Mesendoderm (in vitro differentiated cells): ENCODE data around the gene PIK3IP1. TPM values are rescaled to one million over a fixed set of nuclear protein-coding genes. Genes with fewer than 3 reads are reported as not detected.
A peak's percentile ranks its signal among the peaks of the same experiment; 100 is the strongest.

Experiments used
- DNase-seq: peaks from one replicate; pipeline ENCODE4 v3.0.0; 2013
- H2AK5ac ChIP-seq: 2 replicates; pipeline ENCODE4 v1.6.1; 2013; ENCODE audit warnings: low read length, inconsistent platforms
- H2BK120ac ChIP-seq: 2 replicates; pipeline ENCODE4 v1.6.1; 2013; ENCODE audit warnings: low read depth, mild to moderate bottlenecking, low read length, moderate library complexity, mixed read lengths
- H2BK15ac ChIP-seq: replicated peaks from 2 replicates; pipeline ENCODE4 v1.6.1; 2013; ENCODE audit warnings: low read depth, mild to moderate bottlenecking, moderate library complexity
- H2BK5ac ChIP-seq: 2 replicates; pipeline ENCODE4 v1.6.1; 2013; ENCODE audit warnings: low read length, inconsistent platforms
- H3K18ac ChIP-seq: 2 replicates; pipeline ENCODE4 v1.6.1; 2013; ENCODE audit warnings: mild to moderate bottlenecking, low read length, mixed read lengths
- H3K23ac ChIP-seq: one replicate; pipeline ENCODE4 v1.6.1; 2013; ENCODE audit warnings: low read length
- H3K27ac ChIP-seq: 2 replicates; pipeline ENCODE4 v1.5.1; 2013; ENCODE audit warnings: low read depth, mild to moderate bottlenecking, inconsistent platforms, low read length, moderate library complexity
- H3K27me3 ChIP-seq: 2 replicates; pipeline ENCODE4 v1.6.1; 2013; ENCODE audit warnings: low read length, control low read depth, mild to moderate bottlenecking, inconsistent platforms; ENCODE audit not compliant: insufficient read depth, poor library complexity
- H3K36me3 ChIP-seq: 2 replicates; pipeline ENCODE4 v1.6.1; 2013; ENCODE audit warnings: low read length, inconsistent platforms; ENCODE audit not compliant: control insufficient read depth, insufficient read depth
- H3K4ac ChIP-seq: one replicate; pipeline ENCODE4 v1.6.1; 2013; ENCODE audit warnings: low read depth, mild to moderate bottlenecking, low read length, moderate library complexity
- H3K4me1 ChIP-seq: 2 replicates; pipeline ENCODE4 v1.6.1; 2013; ENCODE audit warnings: low read depth, low read length, inconsistent platforms; ENCODE audit not compliant: control insufficient read depth
- H3K4me2 ChIP-seq: 2 replicates; pipeline ENCODE4 v1.6.1; 2013; ENCODE audit warnings: low read length
- H3K4me3 ChIP-seq: 2 replicates; pipeline ENCODE4 v1.5.1; 2013; ENCODE audit warnings: mild to moderate bottlenecking, low read length
- H3K56ac ChIP-seq: one replicate; pipeline ENCODE4 v1.6.1; 2013; ENCODE audit warnings: low read length
- H3K79me1 ChIP-seq: 2 replicates; pipeline ENCODE4 v1.6.1; 2013; ENCODE audit warnings: low read length, inconsistent platforms
- H3K79me2 ChIP-seq: 2 replicates; pipeline ENCODE4 v1.6.1; 2013; ENCODE audit warnings: mild to moderate bottlenecking, low read length; ENCODE audit not compliant: control insufficient read depth, insufficient read depth
- H3K9ac ChIP-seq: 2 replicates; pipeline ENCODE4 v1.6.1; 2013; ENCODE audit warnings: low read length, inconsistent platforms
- H4K5ac ChIP-seq: one replicate; pipeline ENCODE4 v1.6.1; 2013; ENCODE audit warnings: low read length
- H4K8ac ChIP-seq: one replicate; pipeline ENCODE4 v1.6.1; 2013; ENCODE audit warnings: low read depth, mild to moderate bottlenecking, control low read depth, low read length, moderate library complexity
- WGBS: extraction: QIAGEN DNeasy Blood & Tissue Kit; methylation state at CpG from one replicate; pipeline ENCODE4 v1.1.7; 2013; ENCODE audit warnings: low lambda C conversion rate, missing lambda C conversion rate; ENCODE audit not compliant: insufficient coverage; ENCODE audit errors: extremely low coverage; 5-methylcytosine and 5-hydroxymethylcytosine counted together
- polyA plus RNA-seq, 2 experiments: library from polyadenylated mRNA; stranded (reverse); fragments of 200-250 nt; gene quantifications; one replicate each; pipeline ENCODE4 v1.2.3, GENCODE V29; 2013

PIK3IP1 gene
- 0.51 TPM for polyA plus RNA-seq (2013, experiment 1 of 2)
- 0.53 TPM for polyA plus RNA-seq (2013, experiment 2 of 2)

GRCh38 chr22:31292236-31292989, at the start of gene PIK3IP1:
Gene PIK3IP1 (minus strand): TSS chr22:31292488. CDS start chr22:31292344, 144 bp downstream.
- Histone ChIP-seq H3K4me2 (peak within 1 kb of the TSS; percentile 47), H3K56ac (peak within 1 kb of the TSS; percentile 66), H3K4me3 (no peak within 1 kb of the TSS), H3K79me2 (no peaks in the 10 kb centered on the region), H2AK5ac (no peak within 1 kb of the TSS), H3K36me3 (no peaks in the 10 kb centered on the region), H4K5ac (no peak within 1 kb of the TSS), H3K4me1 (no peaks in the 10 kb centered on the region), H3K27me3 (no peaks in the 10 kb centered on the region), H2BK5ac (no peak within 1 kb of the TSS), H3K79me1 (no peaks in the 10 kb centered on the region), H2BK15ac (no peak within 1 kb of the TSS), H2BK120ac (no peak within 1 kb of the TSS), H3K9ac (peak within 1 kb of the TSS; percentile 26), H3K4ac (no peak within 1 kb of the TSS), H3K23ac (no peak within 1 kb of the TSS), H4K8ac (no peak within 1 kb of the TSS), H3K18ac (no peak within 1 kb of the TSS), H3K27ac (no peak within 1 kb of the TSS)
- peak; percentile 96 for DNase-seq
- WGBS, result no CpG with 5 or more reads among the region's 19 CpGs

- Histone ChIP-seq H3K27ac (no peak overlapping the region), H2BK15ac (no peak overlapping the region), H2BK5ac (no peak overlapping the region), H3K4ac (no peak overlapping the region), H3K23ac (no peak overlapping the region), H3K56ac (peak overlapping the region; percentile 2), H3K18ac (no peak overlapping the region), H2BK120ac (no peak overlapping the region), H3K4me2 (no peak overlapping the region), H2AK5ac (no peak overlapping the region), H3K4me1 (peaks cover 7% of the 10 kb centered on the region), H4K5ac (no peak overlapping the region), H3K79me2 (peaks cover 69% of the 10 kb centered on the region), H3K4me3 (no peak overlapping the region), H4K8ac (no peak overlapping the region), H3K9ac (peak overlapping the region; percentile 3), H3K27me3 (no peaks in the 10 kb centered on the region), H3K79me1 (peaks cover 32% of the 10 kb centered on the region), H3K36me3 (peaks cover 6% of the 10 kb centered on the region)
- WGBS, result no CpG with 5 or more reads among the region's 14 CpGs
- DNase-seq, result no peak
These were observed 49.2 kb upstream of the PIK3IP1 start for GRCh38 chr22:31341386-31342088.

- Histone ChIP-seq H3K27ac (no peak overlapping the region), H2BK15ac (no peak overlapping the region), H4K5ac (no peak overlapping the region), H3K23ac (no peak overlapping the region), H3K36me3 (peaks cover 7% of the 10 kb centered on the region), H3K18ac (no peak overlapping the region), H3K27me3 (no peaks in the 10 kb centered on the region), H3K4me1 (peaks cover 7% of the 10 kb centered on the region), H4K8ac (no peak overlapping the region), H2BK120ac (no peak overlapping the region), H3K4me3 (no peak overlapping the region), H3K4ac (no peak overlapping the region), H3K4me2 (no peak overlapping the region), H2AK5ac (no peak overlapping the region), H2BK5ac (no peak overlapping the region), H3K79me2 (peaks cover 69% of the 10 kb centered on the region), H3K56ac (no peak overlapping the region), H3K9ac (no peak overlapping the region), H3K79me1 (peaks cover 34% of the 10 kb centered on the region)
- no CpG with 5 or more reads among the region's 2 CpGs for WGBS
- DNase-seq, result no peak
These were observed 48.5 kb upstream of the PIK3IP1 start for GRCh38 chr22:31340765-31341247.

GRCh38 chr22:31340360-31340759, 48.1 kb upstream of the PIK3IP1 start:
- Histone ChIP-seq H3K79me1 (peaks cover 37% of the 10 kb centered on the region), H3K4me1 (peaks cover 7% of the 10 kb centered on the region), H2BK15ac (no peak overlapping the region)

GRCh38 chr22:31339148-31339832, 47.0 kb upstream of the PIK3IP1 start:
- no CpG with 5 or more reads among the region's 6 CpGs for WGBS
- no peak overlapping the region for H2AK5ac ChIP-seq
- no peak overlapping the region for H2BK120ac ChIP-seq
- H4K8ac ChIP-seq, result no peak overlapping the region
- H3K36me3 ChIP-seq, result peaks cover 21% of the 10 kb centered on the region
- H3K4me3 ChIP-seq, result no peak overlapping the region
- peaks cover 36% of the 10 kb centered on the region for H3K79me1 ChIP-seq
- no peak overlapping the region for H3K23ac ChIP-seq
- H3K27me3 ChIP-seq, result no peaks in the 10 kb centered on the region
- no peak overlapping the region for H3K18ac ChIP-seq
- H3K79me2 ChIP-seq, result peaks cover 56% of the 10 kb centered on the region
- DNase-seq, result no peak
- H3K4ac ChIP-seq, result no peak overlapping the region
- H2BK5ac ChIP-seq, result no peak overlapping the region
- no peak overlapping the region for H3K56ac ChIP-seq
- H4K5ac ChIP-seq, result no peak overlapping the region
- H2BK15ac ChIP-seq, result no peak overlapping the region
- peaks cover 3% of the 10 kb centered on the region for H3K4me1 ChIP-seq
- no peak overlapping the region for H3K27ac ChIP-seq
- H3K9ac ChIP-seq, result no peak overlapping the region
- H3K4me2 ChIP-seq, result no peak overlapping the region

More at GRCh38 chr22:31340360-31340759, 48.1 kb upstream of the PIK3IP1 start:
- Histone ChIP-seq H2BK120ac (no peak overlapping the region), H3K36me3 (peaks cover 12% of the 10 kb centered on the region), H2AK5ac (no peak overlapping the region), H3K4me2 (no peak overlapping the region), H3K18ac (no peak overlapping the region), H3K4me3 (no peak overlapping the region), H4K5ac (no peak overlapping the region), H3K23ac (no peak overlapping the region), H3K79me2 (peaks cover 66% of the 10 kb centered on the region), H3K4ac (no peak overlapping the region), H4K8ac (no peak overlapping the region), H2BK5ac (no peak overlapping the region), H3K27me3 (no peaks in the 10 kb centered on the region), H3K9ac (no peak overlapping the region), H3K27ac (no peak overlapping the region), H3K56ac (no peak overlapping the region)
- WGBS, result no CpG with 5 or more reads among the region's 6 CpGs
- DNase-seq, result no peak
